A549 (cell line): Measurements from ENCODE around the gene NDC1. TPM values are rescaled to one million over a fixed set of nuclear protein-coding genes. Genes with fewer than 3 reads are reported as not detected.

Source experiments
- ATAC-seq, 2 experiments: fragments of 200-7000 bp in 1 of 2; fragments of >200 bp in 1 of 2; cut with Nextera tagmentation in 1 of 2; cut with Tn5 transposase in 1 of 2; 3 replicates each; pipeline versions ENCODE4 v1.8.0 to v1.9.1; 2018 to 2020; ENCODE audit warnings: mild to moderate bottlenecking in 1 of 2, moderate library complexity in 1 of 2
- CTCF ChIA-PET: fragments of 300-600 bp; sonication (Branson Sonifier 250); formaldehyde crosslinking; extraction: SDS; loops from one replicate; lab custom pipeline; 2021; ENCODE audit warnings: antibody characterized with exemption, inconsistent platforms; lab: Yijun Ruan, JAX
- POLR2A ChIA-PET: fragments of 350-600 bp; formaldehyde crosslinking; extraction: SDS; loops from one replicate; lab custom pipeline; 2021; ENCODE audit warnings: antibody characterized with exemption, inconsistent platforms; lab: Yijun Ruan, JAX
- DNase-seq, 2 experiments: peaks; one replicate each; pipeline versions ENCODE4 v3.0.0 to v3.0.0-alpha.2; 2011 to 2016; ENCODE audit warnings: low read depth in 1 of 2, low spot score in 1 of 2
- FAIRE-seq: peaks from 2 replicates; lab custom pipeline; 2011; peaks lifted over from hg19 to GRCh38; lab: Jason Lieb, UNC
- H3K27ac ChIP-seq, 2 experiments: fragments of >200 bp; sonication (Bioruptor Twin); formaldehyde crosslinking; 3 replicates each; pipeline ENCODE4 v1.5.1; 2016 to 2017
- H3K4me1 ChIP-seq: fragments of >200 bp; sonication (Bioruptor Twin); formaldehyde crosslinking; 3 replicates; pipeline ENCODE4 v1.6.1; 2016
- H3K4me2 ChIP-seq: fragments of >200 bp; sonication (Bioruptor Twin); formaldehyde crosslinking; 3 replicates; pipeline ENCODE4 v1.6.1; 2016
- H3K4me3 ChIP-seq: fragments of >200 bp; sonication (Bioruptor Twin); formaldehyde crosslinking; 3 replicates; pipeline ENCODE4 v1.5.1; 2016
- H3K9me3 ChIP-seq: fragments of >200 bp; sonication (Bioruptor Twin); formaldehyde crosslinking; 3 replicates; pipeline ENCODE4 v1.6.1; 2016
- BCL3 ChIP-seq: fragments of >200 bp; sonication (Bioruptor Twin); formaldehyde crosslinking; IDR thresholded peaks from 3 replicates; pipeline ENCODE4 v1.6.1; 2016
- BHLHE40 ChIP-seq: IDR thresholded peaks from 2 replicates; pipeline ENCODE4 v1.6.1; 2012; ENCODE audit warnings: low read depth, low read length, inconsistent platforms
- CHD4 ChIP-seq: fragments of 200-600 bp; sonication (generic); IDR thresholded peaks from 2 replicates; pipeline ENCODE4 v1.6.1; 2016; ENCODE audit warnings: antibody characterized with exemption, mild to moderate bottlenecking, borderline replicate concordance
- GATA3 ChIP-seq: IDR thresholded peaks from 2 replicates; pipeline ENCODE4 v1.6.1; 2012; ENCODE audit warnings: borderline replicate concordance
- JUN ChIP-seq, 2 experiments: fragments of >200 bp; sonication (Bioruptor Twin); formaldehyde crosslinking; IDR thresholded peaks; 2 replicates in 1 of 2; 3 replicates in 1 of 2; pipeline ENCODE4 v1.6.1; 2016 to 2017
- JUNB ChIP-seq: fragments of >200 bp; sonication (Bioruptor Twin); formaldehyde crosslinking; IDR thresholded peaks from 2 replicates; pipeline ENCODE4 v1.6.1; 2016
- MAFK ChIP-seq: fragments of 450-650 bp; IDR thresholded peaks from 2 replicates; pipeline ENCODE4 v1.6.1; 2014; ENCODE audit not compliant: partially characterized antibody
- PBX3 ChIP-seq: IDR thresholded peaks from 2 replicates; pipeline ENCODE4 v1.6.1; 2012
- PHF8 ChIP-seq: fragments of 200-600 bp; sonication (generic); IDR thresholded peaks from 2 replicates; pipeline ENCODE4 v1.6.1; 2016; ENCODE audit warnings: low read depth, mild to moderate bottlenecking, antibody characterized with exemption, moderate library complexity, borderline replicate concordance
- POLR2A ChIP-seq: IDR thresholded peaks from 2 replicates; pipeline ENCODE4 v1.6.1; 2012; ENCODE audit warnings: mild to moderate bottlenecking, low read length
- RAD21 ChIP-seq, 2 experiments: fragments of >200 bp in 1 of 2; sonication (Bioruptor Twin) in 1 of 2; formaldehyde crosslinking in 1 of 2; IDR thresholded peaks in 1 of 2; conservative IDR thresholded peaks in 1 of 2; 2 replicates in 1 of 2; 3 replicates in 1 of 2; pipeline ENCODE4 v1.6.1; 2012 to 2018; ENCODE audit warnings: inconsistent platforms in 1 of 2
- REST ChIP-seq: fragments of 200-600 bp; sonication (generic); IDR thresholded peaks from 2 replicates; pipeline ENCODE4 v1.6.1; 2016; ENCODE audit warnings: antibody characterized with exemption, mild to moderate bottlenecking, moderate library complexity
- RNF2 ChIP-seq: fragments of 200-600 bp; sonication (generic); IDR thresholded peaks from 2 replicates; pipeline ENCODE4 v1.6.1; 2016; ENCODE audit warnings: low read depth, mild to moderate bottlenecking, antibody characterized with exemption, moderate library complexity, borderline replicate concordance
- SMC3 ChIP-seq: fragments of >200 bp; sonication (Bioruptor Twin); formaldehyde crosslinking; IDR thresholded peaks from 3 replicates; pipeline ENCODE4 v1.6.1; 2018; ENCODE audit warnings: inconsistent platforms
- SREBF2 ChIP-seq: fragments of 450-650 bp; IDR thresholded peaks from 2 replicates; pipeline ENCODE4 v1.6.1; 2014; ENCODE audit warnings: mild to moderate bottlenecking, moderate library complexity
- TP53 ChIP-seq: fragments of 250-450 bp; sonication (Bioruptor Pico); IDR thresholded peaks from 2 replicates; pipeline ENCODE4 v1.5.0; 2021; ENCODE audit warnings: mild to moderate bottlenecking, moderate library complexity
- ZC3H11A ChIP-seq: fragments of 450-650 bp; IDR thresholded peaks from 2 replicates; pipeline ENCODE4 v1.6.1; 2014; ENCODE audit warnings: antibody characterized with exemption, mild to moderate bottlenecking
- ZNF302 ChIP-seq: fragments of 250-450 bp; sonication (Bioruptor Pico); IDR thresholded peaks from 2 replicates; pipeline ENCODE4 v1.9.0; 2021; ENCODE audit warnings: inconsistent platforms, mild to moderate bottlenecking, moderate library complexity
- WGBS: methylation state at CpG from one replicate; pipeline ENCODE4 v1.1.6; 2017; ENCODE audit errors: missing lambda C conversion rate; 5-methylcytosine and 5-hydroxymethylcytosine counted together
- polyA plus RNA-seq, 4 experiments: library from polyadenylated mRNA; depleted of rRNA in 3 of 4; stranded (reverse); fragments of >200 nt; fragmentation: RNase III in 1 of 4; extraction: RNeasy Plus Mini Kit Qiagen cat#74134 plus additional on column Dnase treatment in 1 of 4; gene quantifications; 2 replicates in 3 of 4; 3 replicates in 1 of 4; pipeline ENCODE4 v1.2.3, GENCODE V29; 2011 to 2017
- TF ChIP-seq, protein P1 (sequence below): fragments of 250-450 bp; sonication (Bioruptor Pico); IDR thresholded peaks from 2 replicates; pipeline ENCODE4 v1.5.0; 2021; ENCODE audit warnings: mild to moderate bottlenecking, moderate library complexity, borderline replicate concordance

Gene NDC1
- polyA plus RNA-seq, 2 of the 4 experiments (the other 2 are of a cell fraction) = 26.4 to 49.5 TPM

GRCh38 chr1:53739109-53739681 is 98.9 kb downstream of the NDC1 start, which contains the start of gene GLIS1:
Gene GLIS1 (minus strand): TSS chr1:53739164. CDS start chr1:53738064, 1,100 bp downstream.
- H3K9me3 ChIP-seq = peaks cover 17% of the 10 kb centered on the region; the same call in 1 of the 3 replicates
- 7% methylated on average over 6 of the region's 73 CpGs for WGBS
- ChIA-PET CTCF (no interaction called here), POLR2A (no interaction called here)
- FAIRE-seq (no peak), ATAC-seq (peak; percentile 96 to 99), DNase-seq (peak; percentile 48 to 84)
- TF ChIP-seq PBX3 = peak; percentile 79
- TF ChIP-seq SREBF2 = no peak
- H3K4me1 ChIP-seq = peaks cover 5% of the 10 kb centered on the region; the same call in 1 of the 3 replicates
- peak within 1 kb of the TSS in 1 of 2 experiments; percentile 73; a peak in 2 of 6 replicates for H3K27ac ChIP-seq
- H3K4me3 ChIP-seq = peak within 1 kb of the TSS; percentile 53
- H3K4me2 ChIP-seq = peak within 1 kb of the TSS; percentile 94

GRCh38 chr1:53738205-53739108 is 99.6 kb downstream of the NDC1 start:
- CTCF ChIA-PET = no interaction called here
- Histone ChIP-seq H3K4me3 (peak overlapping the region; percentile 53), H3K4me1 (peaks cover 12% of the 10 kb centered on the region; the same call in 2 of the 3 replicates), H3K27ac (peak overlapping the region in 1 of 2 experiments; percentile 73; a peak in 2 of 6 replicates), H3K4me2 (peak overlapping the region; percentile 94), H3K9me3 (peaks cover 15% of the 10 kb centered on the region; the same call in 1 of the 3 replicates)
- FAIRE-seq (no peak), ATAC-seq (peak in 1 of 2 experiments; percentile 10; a peak in 2 of 6 replicates), DNase-seq (no peak)
- POLR2A ChIA-PET = no interaction called here
- 44% methylated on average over 32 of the region's 101 CpGs for WGBS
- TF ChIP-seq RNF2 = peak; percentile 78; the same call in 1 of the 2 replicates
- TF ChIP-seq GATA3 = no peak

DNA sequence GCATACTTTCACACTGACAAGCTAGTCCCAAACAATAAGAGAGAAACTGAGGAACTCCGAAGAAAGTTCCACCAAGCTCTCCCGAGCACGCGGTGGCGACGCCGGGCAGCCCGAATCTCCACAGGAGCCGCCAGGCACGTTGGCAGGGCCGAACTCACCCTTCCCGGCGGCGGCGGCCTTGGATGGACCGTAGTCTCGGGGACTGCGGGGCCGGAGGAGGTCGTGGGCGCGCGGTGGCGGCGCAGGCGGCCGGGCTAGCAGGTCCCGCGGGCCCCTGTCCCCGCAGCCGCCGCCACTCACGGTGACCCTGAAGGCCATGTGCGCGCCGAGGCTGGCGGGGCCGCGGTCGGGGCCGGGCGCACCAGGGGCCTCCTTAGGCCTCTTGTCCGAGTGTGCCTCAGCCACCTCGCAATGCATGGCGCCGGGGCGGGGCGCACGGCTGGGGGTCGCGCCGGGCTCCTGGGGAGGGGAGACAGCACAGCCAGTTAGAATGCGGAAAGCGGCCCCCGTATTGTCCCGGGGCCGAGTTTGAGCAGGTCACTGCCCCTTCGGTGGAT is 100.4 kb downstream of the NDC1 start:
- ATAC-seq = no peak
- Histone ChIP-seq H3K4me3 (no peak overlapping the region), H3K9me3 (peaks cover 8% of the 10 kb centered on the region; the same call in 1 of the 3 replicates), H3K27ac (no peak overlapping the region), H3K4me2 (no peak overlapping the region; the same call in 2 of the 3 replicates), H3K4me1 (peaks cover 12% of the 10 kb centered on the region; the same call in 2 of the 3 replicates)
- WGBS = 62% methylated on average over 8 of the region's 58 CpGs
- no peak for DNase-seq
- POLR2A ChIA-PET = no interaction called here
- FAIRE-seq = no peak
- TF ChIP-seq SREBF2 (no peak), BHLHE40 (no peak), SMC3 (no peak), POLR2A (no peak), TP53 (CRISPR knock-in tag) (no peak), JUNB (no peak), JUN (IDR thresholded peaks at IDR 0.05) (no peak), REST (no peak), BCL3 (no peak), CHD4 (no peak), MAFK (no peak), ZC3H11A (no peak), ZNF302 (CRISPR knock-in tag) (no peak), PHF8 (no peak), RAD21 (conservative IDR thresholded peaks at IDR 0.05 in 1 of 2, IDR thresholded peaks at IDR 0.05 in 1 of 2) (no peak)
- TF ChIP-seq, protein P1, sequence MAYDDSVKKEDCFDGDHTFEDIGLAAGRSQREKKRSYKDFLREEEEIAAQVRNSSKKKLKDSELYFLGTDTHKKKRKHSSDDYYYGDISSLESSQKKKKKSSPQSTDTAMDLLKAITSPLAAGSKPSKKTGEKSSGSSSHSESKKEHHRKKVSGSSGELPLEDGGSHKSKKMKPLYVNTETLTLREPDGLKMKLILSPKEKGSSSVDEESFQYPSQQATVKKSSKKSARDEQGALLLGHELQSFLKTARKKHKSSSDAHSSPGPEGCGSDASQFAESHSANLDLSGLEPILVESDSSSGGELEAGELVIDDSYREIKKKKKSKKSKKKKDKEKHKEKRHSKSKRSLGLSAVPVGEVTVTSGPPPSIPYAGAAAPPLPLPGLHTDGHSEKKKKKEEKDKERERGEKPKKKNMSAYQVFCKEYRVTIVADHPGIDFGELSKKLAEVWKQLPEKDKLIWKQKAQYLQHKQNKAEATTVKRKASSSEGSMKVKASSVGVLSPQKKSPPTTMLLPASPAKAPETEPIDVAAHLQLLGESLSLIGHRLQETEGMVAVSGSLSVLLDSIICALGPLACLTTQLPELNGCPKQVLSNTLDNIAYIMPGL = no peak
- CTCF ChIA-PET = interaction anchor here (2.9 kb wide), 1 partner anchor 16 kb away, joined by 8 read pairs; no protein-coding TSS in a partner anchor
